Smooth muscle cell (in vitro differentiated cells): ENCODE data around the gene WBP2. TPM values are rescaled to one million over a fixed set of nuclear protein-coding genes. Genes with fewer than 3 reads are reported as not detected.

Experiments
- DNase-seq: peaks from one replicate; lab custom pipeline; 2025; ENCODE audit not compliant: unreplicated experiment; lab: John Stamatoyannopoulos, UW
- H2AFZ ChIP-seq: fragments of 200-600 bp; sonication (generic); 2 replicates; pipeline ENCODE4 v1.6.0; 2016; ENCODE audit warnings: antibody characterized with exemption, low read depth, mild to moderate bottlenecking
- H3F3A ChIP-seq: fragments of 200-600 bp; sonication (generic); 2 replicates; pipeline ENCODE4 v1.6.0; 2017; ENCODE audit warnings: antibody characterized with exemption, low read depth
- H3K27ac ChIP-seq: fragments of 200-600 bp; sonication (generic); 2 replicates; pipeline ENCODE4 v1.5.1; 2016; ENCODE audit warnings: low read depth, mild to moderate bottlenecking
- H3K27me3 ChIP-seq: fragments of 200-600 bp; sonication (generic); 2 replicates; pipeline ENCODE4 v1.6.1; 2016; ENCODE audit warnings: low read depth, mild to moderate bottlenecking
- H3K36me3 ChIP-seq: fragments of 200-600 bp; sonication (generic); 2 replicates; pipeline ENCODE4 v1.5.1; 2016; ENCODE audit warnings: low read depth
- H3K4me1 ChIP-seq: fragments of 200-600 bp; sonication (generic); 2 replicates; pipeline ENCODE4 v1.5.1; 2016; ENCODE audit warnings: low read depth
- H3K4me2 ChIP-seq: fragments of 200-600 bp; sonication (generic); 2 replicates; pipeline ENCODE4 v1.6.0; 2016; ENCODE audit warnings: mild to moderate bottlenecking
- H3K4me3 ChIP-seq: fragments of 200-600 bp; sonication (generic); 2 replicates; pipeline ENCODE4 v1.5.1; 2016; ENCODE audit warnings: mild to moderate bottlenecking
- H3K79me2 ChIP-seq: fragments of 200-600 bp; sonication (generic); 2 replicates; pipeline ENCODE4 v1.6.0; 2016; ENCODE audit warnings: low read depth, mild to moderate bottlenecking
- H3K9ac ChIP-seq: fragments of 200-600 bp; sonication (generic); 2 replicates; pipeline ENCODE4 v1.6.0; 2016; ENCODE audit warnings: low read depth
- H3K9me3 ChIP-seq: fragments of 200-600 bp; sonication (generic); replicated peaks from 2 replicates; pipeline ENCODE4 v1.5.1; 2016; ENCODE audit warnings: low read depth
- H4K20me1 ChIP-seq: fragments of 200-600 bp; sonication (generic); 2 replicates; pipeline ENCODE4 v1.6.0; 2016; ENCODE audit warnings: low read depth
- CTCF ChIP-seq: fragments of 200-600 bp; sonication (generic); IDR thresholded peaks from 2 replicates; pipeline ENCODE4 v1.5.1; 2017; ENCODE audit warnings: borderline replicate concordance, mild to moderate bottlenecking, antibody characterized with exemption; ENCODE audit not compliant: insufficient read depth, poor library complexity, severe bottlenecking
- WGBS: methylation state at CpG from one replicate; pipeline ENCODE4 v1.1.7; 2016; ENCODE audit warnings: low lambda C conversion rate; 5-methylcytosine and 5-hydroxymethylcytosine counted together
- polyA plus RNA-seq: library from polyadenylated mRNA; unstranded; fragments of >200 nt; fragmentation: Nextera tagmentation; extraction: Ambion mirVana; gene quantifications from 2 replicates; pipeline ENCODE4 v1.2.1, GENCODE V29; 2016
- total RNA-seq: library from RNA; depleted of rRNA; stranded (reverse); fragments of >200 nt; gene quantifications from 2 replicates; pipeline ENCODE4 v1.2.3, GENCODE V29; 2014

Gene WBP2
- total and polyA plus RNA-seq, 2 experiments from 2014 or later = 26.4 to 91.4 TPM

- no peak for DNase-seq
- no peaks in the 10 kb centered on the region for H4K20me1 ChIP-seq
- H3K27ac ChIP-seq = no peak overlapping the region
- no peaks in the 10 kb centered on the region for H3K27me3 ChIP-seq
- no peak overlapping the region for H3K9ac ChIP-seq
- H3K4me2 ChIP-seq = no peak overlapping the region
- H3K9me3 ChIP-seq = no peaks in the 10 kb centered on the region
- no peak overlapping the region for H2AFZ ChIP-seq
- no peak overlapping the region for H3K4me3 ChIP-seq
- H3K79me2 ChIP-seq = no peaks in the 10 kb centered on the region
- H3F3A ChIP-seq = no peaks in the 10 kb centered on the region
- H3K36me3 ChIP-seq = no peaks in the 10 kb centered on the region
- TF ChIP-seq CTCF = no peak
- no peaks in the 10 kb centered on the region for H3K4me1 ChIP-seq
- 94% methylated on average over 18 of the region's 18 CpGs for WGBS
Measured at GRCh38 chr17:75822119-75822799, 32.9 kb downstream of the WBP2 start.

GRCh38 chr17:75821552-75821951 lies 33.6 kb downstream of the WBP2 start:
- no peaks in the 10 kb centered on the region for H3K79me2 ChIP-seq
- no peak for TF ChIP-seq CTCF
- H3K36me3 ChIP-seq = no peaks in the 10 kb centered on the region
- no peak overlapping the region for H3K4me3 ChIP-seq
- WGBS = 96% methylated on average over 7 of the region's 7 CpGs
- no peak overlapping the region for H3K9ac ChIP-seq
- no peaks in the 10 kb centered on the region for H3K9me3 ChIP-seq
- no peaks in the 10 kb centered on the region for H3F3A ChIP-seq
- no peak overlapping the region for H3K4me2 ChIP-seq
- no peaks in the 10 kb centered on the region for H3K27me3 ChIP-seq
- no peak overlapping the region for H2AFZ ChIP-seq
- no peak for DNase-seq
- H3K27ac ChIP-seq = no peak overlapping the region
- no peaks in the 10 kb centered on the region for H4K20me1 ChIP-seq
- H3K4me1 ChIP-seq = no peaks in the 10 kb centered on the region

- Histone ChIP-seq H3K4me1 (no peaks in the 10 kb centered on the region), H3K79me2 (no peaks in the 10 kb centered on the region), H3K4me2 (no peak overlapping the region), H3F3A (no peaks in the 10 kb centered on the region), H3K9me3 (no peaks in the 10 kb centered on the region), H3K9ac (no peak overlapping the region), H3K4me3 (no peak overlapping the region), H2AFZ (no peak overlapping the region), H3K36me3 (no peaks in the 10 kb centered on the region), H4K20me1 (no peaks in the 10 kb centered on the region), H3K27me3 (no peaks in the 10 kb centered on the region), H3K27ac (no peak overlapping the region)
- no peak for TF ChIP-seq CTCF
- WGBS = 86% methylated on average over 21 of the region's 21 CpGs
- no peak for DNase-seq
Measured at GRCh38 chr17:75820094-75821080, 34.7 kb downstream of the WBP2 start.
